ENCODE results near the gene DMRTA2.

DNA sequence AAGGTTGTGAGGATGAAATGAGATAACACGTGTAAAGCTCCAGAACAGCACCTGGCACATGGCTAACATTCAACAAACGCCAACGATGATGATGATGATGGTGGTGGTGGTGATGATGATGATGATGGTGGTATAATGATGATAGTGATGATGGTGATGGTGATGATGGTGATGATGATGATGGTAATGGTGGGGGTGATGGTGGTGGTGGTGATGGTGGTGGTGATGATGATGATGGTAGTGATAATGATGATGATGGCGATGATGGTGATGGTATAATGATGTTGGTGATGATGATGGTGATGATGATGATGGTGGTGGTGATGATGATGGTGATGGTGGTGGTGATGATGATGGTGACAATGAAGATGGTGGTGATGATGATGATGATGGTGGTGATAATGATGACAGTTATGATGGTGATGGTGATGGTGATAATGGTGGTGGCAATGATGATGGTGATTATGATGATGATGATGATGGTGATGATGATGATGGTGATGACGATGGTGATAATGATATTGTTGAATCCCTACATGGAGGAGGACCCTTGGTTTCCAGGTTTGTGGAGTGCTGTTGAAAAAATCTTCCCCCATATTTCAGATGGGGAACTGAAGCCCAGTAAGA lies 54.1 kb downstream of the DMRTA2 start:
- TF ChIP-seq, protein P1, sequence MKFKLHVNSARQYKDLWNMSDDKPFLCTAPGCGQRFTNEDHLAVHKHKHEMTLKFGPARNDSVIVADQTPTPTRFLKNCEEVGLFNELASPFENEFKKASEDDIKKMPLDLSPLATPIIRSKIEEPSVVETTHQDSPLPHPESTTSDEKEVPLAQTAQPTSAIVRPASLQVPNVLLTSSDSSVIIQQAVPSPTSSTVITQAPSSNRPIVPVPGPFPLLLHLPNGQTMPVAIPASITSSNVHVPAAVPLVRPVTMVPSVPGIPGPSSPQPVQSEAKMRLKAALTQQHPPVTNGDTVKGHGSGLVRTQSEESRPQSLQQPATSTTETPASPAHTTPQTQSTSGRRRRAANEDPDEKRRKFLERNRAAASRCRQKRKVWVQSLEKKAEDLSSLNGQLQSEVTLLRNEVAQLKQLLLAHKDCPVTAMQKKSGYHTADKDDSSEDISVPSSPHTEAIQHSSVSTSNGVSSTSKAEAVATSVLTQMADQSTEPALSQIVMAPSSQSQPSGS (IDR thresholded peaks at IDR 0.05; ENCODE audit: low read length) = no peak
- TF ChIP-seq POLR2A (IDR thresholded peaks at IDR 0.05; ENCODE audit: control extremely low read depth in 1 of 2, low read depth in 2 of 2, low read length in 2 of 2) (no peak), ZNF274 (IDR thresholded peaks at IDR 0.05; ENCODE audit: borderline replicate concordance, extremely low read depth, low read length) (no peak), RNF2 (IDR thresholded peaks at IDR 0.05; ENCODE audit: borderline replicate concordance, low read depth, low read length, missing control alignments, poor library complexity, severe bottlenecking) (no peak), SUZ12 (IDR thresholded peaks at IDR 0.05; ENCODE audit: low read length) (no peak), JUN (IDR thresholded peaks at IDR 0.05; ENCODE audit: low read depth, low read length) (no peak), NRF1 (IDR thresholded peaks at IDR 0.05; ENCODE audit: low read depth, low read length) (no peak)
- TF ChIP-seq, protein P2, sequence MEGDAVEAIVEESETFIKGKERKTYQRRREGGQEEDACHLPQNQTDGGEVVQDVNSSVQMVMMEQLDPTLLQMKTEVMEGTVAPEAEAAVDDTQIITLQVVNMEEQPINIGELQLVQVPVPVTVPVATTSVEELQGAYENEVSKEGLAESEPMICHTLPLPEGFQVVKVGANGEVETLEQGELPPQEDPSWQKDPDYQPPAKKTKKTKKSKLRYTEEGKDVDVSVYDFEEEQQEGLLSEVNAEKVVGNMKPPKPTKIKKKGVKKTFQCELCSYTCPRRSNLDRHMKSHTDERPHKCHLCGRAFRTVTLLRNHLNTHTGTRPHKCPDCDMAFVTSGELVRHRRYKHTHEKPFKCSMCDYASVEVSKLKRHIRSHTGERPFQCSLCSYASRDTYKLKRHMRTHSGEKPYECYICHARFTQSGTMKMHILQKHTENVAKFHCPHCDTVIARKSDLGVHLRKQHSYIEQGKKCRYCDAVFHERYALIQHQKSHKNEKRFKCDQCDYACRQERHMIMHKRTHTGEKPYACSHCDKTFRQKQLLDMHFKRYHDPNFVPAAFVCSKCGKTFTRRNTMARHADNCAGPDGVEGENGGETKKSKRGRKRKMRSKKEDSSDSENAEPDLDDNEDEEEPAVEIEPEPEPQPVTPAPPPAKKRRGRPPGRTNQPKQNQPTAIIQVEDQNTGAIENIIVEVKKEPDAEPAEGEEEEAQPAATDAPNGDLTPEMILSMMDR (IDR thresholded peaks at IDR 0.05; ENCODE audit: control extremely low read depth in 1 of 3, insufficient read depth in 1 of 3, low read depth in 1 of 3, low read length in 3 of 3) = no peak

Data from H1 (cell line).